ENCODE results near the gene TRDMT1.
A peak's percentile ranks its signal among the peaks of the same experiment; 100 is the strongest.

TRDMT1 gene

DNA sequence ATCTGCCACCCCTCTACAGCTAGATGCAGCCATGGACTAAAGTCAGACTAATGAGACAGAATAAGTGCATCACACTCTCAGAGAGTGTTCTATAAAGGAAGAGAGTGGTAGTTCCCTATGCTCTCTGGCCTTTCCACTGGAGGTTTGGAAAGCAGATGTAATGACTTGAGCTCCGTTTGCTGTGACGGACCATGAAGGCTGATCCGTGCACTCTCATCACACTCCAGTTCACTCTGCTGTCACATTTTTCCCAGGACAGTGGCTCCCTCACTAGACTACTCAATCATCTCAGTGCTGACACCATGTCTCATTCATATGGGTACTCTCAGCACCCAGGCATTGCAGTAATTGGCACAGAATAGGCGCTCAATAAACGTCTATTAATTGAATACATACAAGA lies 20.4 kb downstream of the TRDMT1 start:
- DNase-seq = no peak
- intact Hi-C loops (cut with DNase I) = no loop called here

DNA sequence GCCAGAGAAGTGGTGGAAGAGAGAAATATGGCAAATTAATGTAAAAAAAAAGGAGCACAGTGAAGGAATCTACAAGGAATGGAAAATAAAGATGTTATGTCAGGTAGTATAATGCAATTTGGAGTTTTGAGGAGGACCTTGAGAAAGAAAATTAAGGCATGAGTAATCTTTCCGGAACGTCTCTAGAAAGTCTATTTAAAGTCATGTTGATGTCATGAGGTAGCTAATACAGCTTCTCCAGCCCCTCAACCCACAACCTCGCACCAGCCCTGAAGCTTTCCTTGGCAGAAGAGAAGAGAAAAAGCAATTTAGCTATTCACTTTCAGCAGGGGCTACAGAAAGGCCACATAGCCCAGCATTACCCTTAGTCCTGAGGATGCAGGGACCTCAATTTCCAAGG lies 22.5 kb downstream of the TRDMT1 start:
- intact Hi-C loops (cut with DNase I) = no loop called here

DNA sequence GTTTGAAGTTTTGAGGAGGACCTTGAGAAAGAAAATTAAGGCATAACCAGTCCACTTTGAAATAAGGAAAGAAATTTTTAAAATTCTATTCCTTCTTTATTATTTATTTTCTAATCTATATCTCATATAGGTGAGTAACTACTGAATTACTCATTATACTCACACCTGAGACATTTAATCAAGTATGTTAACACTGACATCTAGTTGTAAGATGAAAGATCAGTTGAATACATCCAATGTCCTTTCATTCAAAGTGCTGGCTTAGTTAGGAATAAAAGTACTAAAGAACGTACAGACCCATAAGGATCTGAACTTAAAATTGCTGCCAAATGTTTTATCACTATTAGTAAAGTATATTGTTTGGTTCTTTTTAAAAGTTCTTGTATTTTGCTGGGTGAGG lies 23.5 kb downstream of the TRDMT1 start:
- DNase-seq = no peak
- intact Hi-C loops (cut with DNase I) = no loop called here

More for the DNA sequence above, 22.5 kb downstream of the TRDMT1 start:
- no peak for DNase-seq

DNA sequence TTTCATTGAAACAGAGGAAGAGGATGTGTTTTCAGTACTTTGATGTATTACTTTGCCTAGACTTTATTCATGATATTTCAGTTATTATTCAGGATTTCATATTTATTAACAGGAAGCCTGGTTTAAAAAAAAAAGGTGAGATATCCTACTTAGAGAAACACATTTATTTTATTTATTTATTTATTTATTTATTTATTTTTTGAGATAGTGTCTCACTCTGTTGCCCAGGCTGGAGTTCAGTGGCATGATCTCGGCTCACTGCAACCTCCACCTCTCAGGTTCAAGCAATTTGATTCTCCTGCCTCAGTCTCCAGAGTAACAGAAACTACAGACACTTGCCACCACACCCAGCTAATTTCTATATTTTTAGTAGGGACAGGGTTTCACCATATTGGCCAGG lies 24.5 kb downstream of the TRDMT1 start:
- intact Hi-C loops (cut with DNase I) = no loop called here
- DNase-seq = no peak

DNA sequence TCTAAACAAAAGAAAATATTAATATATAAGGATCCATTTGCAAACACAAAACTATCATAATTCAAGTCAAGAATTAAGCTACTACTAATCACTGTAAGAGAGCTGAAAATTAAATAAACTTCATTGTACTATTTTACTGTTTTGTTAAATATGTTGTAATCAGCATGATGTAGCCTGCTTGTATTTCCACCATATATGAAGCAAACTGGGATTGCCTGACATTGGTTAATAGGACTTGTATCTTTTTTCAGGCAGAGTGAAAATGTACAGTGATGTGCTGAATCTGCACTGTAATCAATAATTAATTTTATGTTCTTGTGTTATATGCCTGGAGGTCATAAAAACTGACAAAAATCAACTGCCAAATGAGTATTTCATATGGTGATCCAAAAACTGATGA lies 25.4 kb downstream of the TRDMT1 start:
- intact Hi-C loops (cut with DNase I) = no loop called here
- no peak for DNase-seq

DNA sequence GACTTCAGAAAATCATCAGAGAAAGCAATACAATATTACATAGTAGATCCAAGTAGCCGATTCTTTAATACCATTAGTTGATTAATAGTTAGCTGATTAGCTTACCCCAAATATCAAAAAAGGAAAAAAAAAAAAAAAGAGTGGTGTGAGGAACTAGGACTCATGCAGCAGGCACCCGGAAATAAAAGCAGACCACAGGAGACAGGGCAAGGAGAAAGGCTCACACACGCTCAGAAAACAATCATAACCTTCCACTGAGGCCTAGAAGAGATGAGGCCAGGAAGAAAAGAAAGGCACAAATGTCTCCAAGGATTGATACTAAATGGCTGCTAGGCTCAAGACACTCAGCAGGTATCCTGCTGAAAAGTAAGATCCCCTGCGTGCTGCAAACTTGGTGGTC lies 25.9 kb downstream of the TRDMT1 start:
- DNase-seq = peak in 1 of 10 donors; percentile 10

DNA sequence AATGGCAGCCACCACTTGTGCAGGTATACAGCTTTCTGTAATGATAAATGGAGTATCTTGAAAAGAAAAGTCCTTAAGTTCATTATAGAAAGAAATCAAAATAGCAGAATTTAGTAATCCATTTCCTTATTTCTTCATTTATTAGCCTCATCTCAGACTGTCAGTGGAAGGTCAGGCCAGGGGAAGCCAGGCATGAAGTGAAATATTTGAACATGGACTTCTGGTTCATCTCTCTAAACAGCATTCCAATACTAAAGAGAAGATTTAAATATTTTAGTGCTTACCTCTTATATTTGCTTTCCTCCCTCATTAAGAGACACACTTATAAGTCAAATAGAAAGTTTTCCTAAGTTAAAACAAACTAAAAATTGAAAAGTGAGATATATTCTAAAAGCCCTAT lies 26.8 kb downstream of the TRDMT1 start:
- DNase-seq = no peak
- intact Hi-C loops (cut with DNase I) = no loop called here

More for the DNA sequence above, 25.9 kb downstream of the TRDMT1 start:
- intact Hi-C loops (cut with DNase I) = no loop called here

DNA sequence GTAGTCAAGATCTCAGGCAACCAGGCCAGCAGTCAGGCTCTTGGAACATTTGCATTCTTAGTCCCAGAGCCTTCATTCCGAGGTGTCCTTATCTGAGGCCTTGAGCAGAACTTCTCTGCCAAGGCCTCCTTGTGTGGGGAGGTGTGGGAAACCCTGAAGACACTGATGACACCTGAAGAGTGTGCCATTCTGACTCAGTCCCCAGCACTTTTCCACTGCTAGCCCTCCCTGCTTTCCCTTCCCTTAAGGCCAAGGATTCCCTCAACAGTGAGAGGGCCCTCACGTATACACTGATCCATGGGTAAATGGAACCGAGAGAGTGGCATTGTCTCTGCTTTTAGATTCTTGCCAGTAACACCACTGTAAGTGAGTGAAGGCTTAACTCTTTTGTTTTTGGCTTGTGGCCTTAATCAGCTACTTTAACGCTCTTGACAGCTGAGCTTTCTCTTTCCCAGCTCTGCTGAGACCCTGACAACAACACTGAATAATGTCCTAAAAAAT lies 30.3 kb downstream of the TRDMT1 start:
- intact Hi-C loops (cut with DNase I) = no loop called here
- peak in 1 of 10 donors; percentile 21 for DNase-seq

DNA sequence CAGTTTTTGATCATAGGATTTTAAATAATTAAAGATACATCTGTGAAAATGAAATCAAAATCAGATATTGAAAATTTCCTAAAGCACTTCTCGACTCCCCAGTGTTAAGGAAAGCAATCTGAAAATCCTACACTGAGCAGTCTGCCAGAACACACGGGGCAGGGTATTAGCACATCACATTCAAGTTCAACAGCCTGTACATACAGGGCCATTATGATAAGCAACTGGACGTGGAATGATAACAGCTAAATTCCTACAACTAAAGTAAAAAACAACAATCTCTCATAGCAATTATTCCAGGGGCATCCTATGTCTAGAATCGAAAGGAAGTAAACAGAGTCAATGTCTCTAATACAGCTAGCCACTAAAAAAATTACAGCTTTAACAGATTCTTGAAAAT lies 31.7 kb downstream of the TRDMT1 start:
- no peak for DNase-seq

DNA sequence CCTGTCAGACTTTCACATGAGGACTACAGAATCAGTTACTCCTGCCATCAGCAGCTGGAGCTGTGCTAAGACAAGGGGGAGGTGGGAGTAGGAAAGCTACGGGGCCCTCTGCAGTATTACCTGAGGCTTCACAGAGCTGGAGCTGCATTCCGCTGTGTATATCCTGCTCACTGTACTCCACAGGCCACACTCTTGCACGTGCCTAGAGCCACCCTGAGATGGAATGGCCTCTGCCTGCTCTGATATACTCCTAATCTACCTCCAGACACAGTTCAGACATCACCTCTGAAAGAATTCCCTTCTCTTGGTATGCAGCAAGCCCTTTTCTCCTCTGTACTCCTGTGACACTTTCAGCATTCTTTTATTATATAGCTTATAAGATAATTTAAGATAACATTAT lies 34.8 kb downstream of the TRDMT1 start:
- intact Hi-C loops (cut with DNase I) = no loop called here
- DNase-seq = no peak

More for the DNA sequence above, 31.7 kb downstream of the TRDMT1 start:
- intact Hi-C loops (cut with DNase I) = no loop called here

DNA sequence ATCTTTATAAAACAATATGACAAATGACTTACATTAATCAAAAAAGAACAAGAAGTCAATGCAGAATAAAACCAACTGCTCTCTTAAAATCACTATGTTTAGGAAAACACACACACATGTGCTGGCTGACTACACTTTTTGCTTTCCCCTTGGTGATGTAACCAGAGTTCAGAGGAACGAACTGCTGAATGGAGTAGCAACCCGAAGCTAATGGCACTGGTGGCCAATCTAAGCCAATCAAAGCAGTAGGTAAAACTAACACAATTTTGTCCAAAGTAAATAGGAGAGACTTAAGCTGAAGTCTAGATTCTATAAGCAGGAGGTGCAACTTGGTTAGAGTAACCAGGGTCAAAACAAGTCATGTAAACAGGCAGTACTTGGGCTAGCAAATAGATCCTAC lies 38.6 kb downstream of the TRDMT1 start:
- peak in 1 of 10 donors; percentile 43 for DNase-seq
- intact Hi-C loops (cut with DNase I) = no loop called here

DNA sequence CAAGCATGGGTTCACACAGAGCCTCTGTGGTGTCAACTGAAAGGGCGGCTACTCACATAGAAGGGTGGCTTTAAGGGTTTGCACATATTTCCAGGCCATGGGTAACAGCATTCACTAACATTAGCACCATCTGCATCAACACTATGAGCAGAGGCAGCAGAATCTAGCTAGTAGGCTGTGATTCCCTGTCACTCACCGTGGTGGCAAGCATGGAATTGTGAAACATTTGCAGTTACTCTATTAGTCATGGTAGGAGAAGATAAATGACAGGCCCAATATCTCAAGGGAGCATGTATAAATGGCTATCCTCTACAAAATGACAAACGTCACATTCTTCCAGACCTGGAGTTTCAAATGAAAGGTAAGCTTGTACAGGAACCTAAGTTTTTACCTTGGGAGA lies 39.7 kb downstream of the TRDMT1 start:
- DNase-seq = no peak
- intact Hi-C loops (cut with DNase I) = no loop called here

DNA sequence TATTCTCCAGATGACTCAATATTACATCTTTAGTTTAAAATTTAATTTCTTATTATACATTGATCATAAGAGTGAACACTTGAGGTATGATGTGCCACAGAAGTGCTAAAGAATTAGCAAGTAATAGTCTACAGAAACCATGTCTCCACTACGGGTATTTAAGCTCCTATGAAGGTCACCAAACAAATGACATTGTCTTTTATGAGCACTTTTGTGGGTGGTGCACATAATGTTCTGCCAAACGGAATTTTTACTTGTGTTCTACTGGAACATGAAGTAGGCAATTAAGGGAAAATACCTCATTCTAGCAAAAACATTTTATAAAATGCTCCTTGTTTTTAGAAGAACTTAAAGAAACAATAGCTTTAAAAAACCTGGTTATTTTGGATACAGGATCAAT lies 44.4 kb downstream of the TRDMT1 start:
- intact Hi-C loops (cut with DNase I) = no loop called here
- no peak for DNase-seq

DNA sequence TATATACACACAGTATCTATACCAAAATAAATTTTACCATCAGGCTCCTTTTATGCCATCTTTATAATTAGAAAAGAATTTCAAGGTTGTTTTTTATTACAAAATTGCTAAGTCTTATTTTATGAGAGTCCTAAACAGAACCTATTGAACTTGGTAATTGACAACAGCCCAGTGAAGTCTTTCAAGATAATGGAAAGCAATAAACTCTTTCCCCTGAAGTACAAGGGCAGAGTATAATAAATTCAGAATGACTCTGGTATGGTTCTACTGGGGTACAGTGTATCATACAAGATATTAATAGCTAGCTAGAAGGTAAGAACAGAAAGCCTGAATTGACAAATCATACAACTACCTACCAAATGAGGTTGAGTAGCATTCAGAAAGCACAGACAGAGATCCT lies 45.6 kb downstream of the TRDMT1 start:
- intact Hi-C loops (cut with DNase I) = no loop called here
- DNase-seq = no peak

DNA sequence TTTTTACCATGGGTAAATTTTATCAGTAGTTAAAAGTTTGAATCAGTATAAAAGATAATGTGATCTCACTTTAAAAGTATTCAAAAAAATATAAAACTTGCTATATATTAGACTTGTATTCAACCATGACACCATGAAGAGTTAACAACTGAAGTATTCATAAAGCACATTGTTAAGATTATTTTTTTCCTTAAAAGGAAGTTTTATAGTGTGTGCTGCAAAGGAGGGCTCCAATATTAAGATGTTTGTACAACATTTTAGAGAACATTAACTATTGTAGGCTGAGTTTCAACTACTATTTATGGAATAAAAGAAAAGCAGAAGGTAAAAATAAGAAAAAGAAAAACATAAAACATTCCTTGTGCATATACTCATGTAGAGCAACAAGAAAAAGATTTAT lies 47.4 kb downstream of the TRDMT1 start:
- no peak for DNase-seq
- intact Hi-C loops (cut with DNase I) = no loop called here

DNA sequence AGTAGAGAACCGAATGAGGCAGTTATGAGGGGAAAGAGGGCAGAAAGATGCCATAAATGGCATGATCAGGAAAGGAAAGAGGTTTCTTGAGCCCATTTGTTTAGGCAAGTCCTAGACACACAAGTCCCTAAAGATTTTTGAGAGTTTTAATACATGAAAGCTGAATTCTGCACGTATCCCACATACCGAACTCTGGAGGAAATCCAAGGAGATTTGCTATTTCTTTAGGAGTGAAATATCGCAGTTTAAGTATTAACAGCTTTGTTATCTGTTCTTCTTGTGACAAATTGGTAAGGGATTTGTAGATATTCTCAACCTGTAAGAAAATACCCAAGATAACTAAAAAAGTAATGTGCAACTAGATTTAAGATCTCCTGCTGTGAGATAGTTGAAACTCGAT lies 48.2 kb downstream of the TRDMT1 start:
- DNase-seq = no peak
- intact Hi-C loops (cut with DNase I) = no loop called here

DNA sequence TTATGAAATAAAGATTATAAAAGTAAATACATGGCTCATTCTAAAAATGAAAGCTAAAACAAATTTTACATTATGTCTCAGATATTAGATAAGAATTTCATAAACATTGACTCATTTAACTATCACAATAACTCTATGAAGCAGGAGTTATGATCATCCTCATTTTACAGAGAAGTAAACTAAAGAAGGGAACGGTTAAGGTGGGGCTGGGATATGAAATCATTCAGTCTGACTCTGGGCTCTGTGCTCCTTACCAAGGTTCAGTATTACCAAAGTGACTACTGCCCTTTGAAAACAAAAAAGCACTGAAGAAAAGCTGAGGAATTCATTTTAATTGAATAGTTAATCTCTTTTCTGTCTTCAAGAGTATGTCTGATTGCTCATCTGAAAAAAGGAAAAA lies 49.8 kb downstream of the TRDMT1 start:
- no peak for DNase-seq
- intact Hi-C loops (cut with DNase I) = no loop called here

DNA sequence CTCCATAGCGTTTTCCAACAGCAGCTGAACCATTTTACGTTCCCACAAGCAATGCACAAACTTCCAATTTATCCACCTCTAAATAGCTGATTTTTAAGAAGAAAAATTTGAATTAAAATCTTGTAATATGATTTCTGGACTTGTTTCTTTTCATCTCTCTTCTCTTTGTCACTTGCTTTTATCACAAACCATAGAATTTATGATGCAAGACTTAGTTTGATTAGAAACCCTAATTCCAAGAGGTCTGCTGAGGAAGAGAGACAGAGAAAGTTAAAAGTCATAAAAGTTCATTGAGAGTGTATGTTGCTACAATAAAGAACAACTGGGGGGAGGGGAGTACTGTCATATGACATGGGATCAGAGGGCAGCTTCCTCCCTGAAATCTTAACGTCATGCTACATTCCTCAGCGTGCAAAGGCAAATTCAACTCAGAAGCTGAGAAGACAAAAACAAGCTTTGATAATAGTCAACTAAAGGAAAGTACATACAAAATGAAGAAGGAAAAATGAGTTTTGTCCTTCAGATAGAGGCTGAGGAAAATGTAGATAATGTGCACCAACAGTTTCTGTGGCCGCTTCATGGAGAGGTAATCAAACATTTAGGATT lies 53.5 kb downstream of the TRDMT1 start:
- intact Hi-C loops (cut with DNase I) = no loop called here
- no peak for DNase-seq

DNA sequence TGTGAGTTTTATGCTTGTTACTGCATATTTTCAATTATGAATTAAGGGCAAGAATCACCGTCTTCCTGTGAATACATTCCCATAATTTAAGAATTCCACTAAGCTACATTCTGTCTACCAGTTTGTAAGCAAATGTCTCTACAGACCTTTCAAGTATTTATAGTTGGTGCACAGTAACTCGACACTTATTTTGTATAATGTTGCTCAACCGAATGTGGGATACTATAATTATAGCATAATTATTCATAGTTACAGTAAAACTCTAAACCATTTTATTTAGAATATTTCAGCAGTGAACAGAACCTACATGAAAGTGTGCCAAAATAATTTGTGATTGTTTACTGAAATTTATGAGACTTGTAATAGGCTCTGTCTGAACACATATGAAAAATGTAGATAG lies 54.6 kb downstream of the TRDMT1 start:
- intact Hi-C loops (cut with DNase I) = no loop called here
- no peak for DNase-seq

DNA sequence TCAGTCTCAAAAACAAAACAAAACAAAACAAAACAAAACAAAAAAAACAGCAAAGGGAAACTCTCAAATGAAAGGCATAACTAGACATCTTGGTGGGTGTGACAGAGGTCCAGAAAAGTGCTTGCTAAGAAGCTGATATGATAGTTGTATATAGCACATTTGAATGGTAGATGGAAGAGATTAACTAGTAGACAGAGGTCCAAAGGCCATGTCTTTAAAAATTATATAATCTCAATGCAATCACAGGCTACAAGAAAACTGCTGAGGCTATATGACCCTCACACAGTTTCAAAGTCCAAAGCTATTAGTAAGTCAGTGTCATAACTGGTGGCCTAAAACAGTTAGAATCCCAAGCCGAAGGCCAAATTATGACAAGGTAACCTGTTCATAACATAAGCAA lies 56.2 kb downstream of the TRDMT1 start:
- DNase-seq = no peak
- intact Hi-C loops (cut with DNase I) = no loop called here

DNA sequence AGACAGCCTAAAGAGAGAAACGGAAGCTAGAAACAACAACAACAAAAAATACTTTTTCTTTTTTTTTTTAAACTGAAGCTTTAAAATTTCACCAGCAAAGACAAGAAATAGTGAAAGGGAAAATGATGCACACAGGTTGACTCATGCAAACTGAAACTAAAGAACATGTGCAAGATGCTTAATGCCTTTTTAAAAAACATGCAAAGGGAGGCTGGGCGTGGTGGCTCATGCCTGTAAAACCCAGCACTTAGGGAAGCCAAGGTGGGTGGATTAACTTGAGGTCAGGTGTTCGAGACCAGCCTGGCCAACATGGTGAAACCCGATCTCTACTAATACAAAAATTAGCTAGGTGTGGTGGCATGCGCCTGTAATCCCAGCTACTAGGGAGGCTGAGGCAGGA lies 56.7 kb downstream of the TRDMT1 start:
- no peak for DNase-seq
- intact Hi-C loops (cut with DNase I) = no loop called here

DNA sequence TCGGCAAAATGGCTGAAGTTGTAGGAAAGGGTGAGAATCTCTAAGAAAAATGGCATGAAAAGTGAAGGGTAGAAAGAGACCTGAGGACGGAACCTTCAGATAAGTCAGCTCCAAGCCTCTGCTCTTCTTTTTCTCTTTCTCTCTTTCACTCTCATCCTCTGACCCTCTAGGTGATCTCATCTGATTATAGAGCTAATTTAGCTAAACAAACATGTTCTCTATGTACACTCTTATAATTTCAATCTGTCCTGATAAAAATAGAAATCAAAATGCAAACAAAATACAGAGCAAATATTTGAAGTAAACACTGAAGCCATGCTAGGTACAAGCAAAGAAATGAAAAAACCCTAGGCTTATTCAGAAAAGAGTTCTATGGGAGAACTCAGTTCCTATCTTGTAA lies 57.4 kb downstream of the TRDMT1 start:
- intact Hi-C loops (cut with DNase I) = no loop called here
- DNase-seq = no peak

DNA sequence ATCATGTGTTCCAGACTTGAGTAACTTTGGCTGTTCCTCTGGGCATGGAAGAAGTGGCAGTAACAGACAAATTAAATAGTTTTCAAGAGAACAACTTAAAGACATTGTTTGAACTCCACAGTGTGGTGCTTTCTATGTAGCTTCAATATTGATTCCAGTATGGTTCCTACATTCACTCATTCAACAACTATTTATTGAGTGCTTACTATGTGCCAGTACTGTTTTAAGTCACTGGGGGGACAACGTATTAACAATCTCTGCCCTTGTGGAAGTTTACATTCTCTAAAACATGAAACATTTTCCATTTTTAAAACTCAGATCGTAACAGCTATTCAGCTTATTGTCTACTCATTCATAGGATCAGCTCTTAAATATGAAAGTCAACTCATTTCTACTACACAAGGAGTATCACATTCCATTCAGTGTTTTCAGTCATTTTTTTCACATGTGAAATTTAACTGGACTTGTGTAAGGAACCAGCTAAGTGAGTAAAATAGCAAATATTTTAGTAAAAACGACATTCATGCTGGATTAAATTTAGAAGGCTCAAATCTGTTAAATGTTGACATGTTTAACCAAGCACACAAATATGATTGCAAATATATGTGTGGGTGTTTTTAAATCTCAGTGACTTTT lies 58.3 kb downstream of the TRDMT1 start:
- no peak for DNase-seq
- intact Hi-C loops (cut with DNase I) = no loop called here
